Measurements from ENCODE around the gene NADK. TPM values are rescaled to one million over a fixed set of nuclear protein-coding genes. Genes with fewer than 3 reads are reported as not detected.
"Not testable (repeated sequence)": the region's sequence is repeated elsewhere in the genome, so short reads cannot be mapped to it uniquely, and the experiment has no call there.

Gene NADK
- total and polyA plus RNA-seq, 3 experiments from 2014 or later: 29.9 to 77.0 (median 75.4) TPM

- Mint-ChIP-seq H3K27ac (peak overlapping the region in 7 of 8 donors; percentile 72 to 94 (median 84)), H3K4me1 (peaks cover 4 to 20% (median 8%) of the 10 kb centered on the region in 3 donors), H3K4me3 (peak overlapping the region; percentile 28 to 90 (median 72))
- POLR2A ChIA-PET: interaction anchor here (0.6 to 0.7 kb wide), 3 partner anchors 21 to 163 kb away, joined by 3 to 4 read pairs (median 3); partner anchors contain the start of genes CDK11A and SLC35E2B
- H3K9me3 ChIP-seq (ENCODE audit: low read length); H3K4me1 ChIP-seq (ENCODE audit: insufficient read depth, low read length); H3K9me3 Mint-ChIP-seq; H3K36me3 ChIP-seq (ENCODE audit: insufficient read depth, low read length); H3K27me3 Mint-ChIP-seq; H3K4me3 ChIP-seq (ENCODE audit: low read length); H3K36me3 Mint-ChIP-seq; H3K27me3 ChIP-seq (ENCODE audit: insufficient read depth, low read length, poor library complexity, severe bottlenecking); CTCF ChIA-PET: not testable (repeated sequence)
- H3K27ac ChIP-seq (ENCODE audit: low read depth, low read length): peak overlapping the region; percentile 75
- DNase-seq: peak; percentile 75 to 93 (median 86)
Measured at GRCh38 chr1:1745651-1746565, 32.4 kb downstream of the NADK start.

- H3K4me3 ChIP-seq (ENCODE audit: low read length); H3K36me3 ChIP-seq (ENCODE audit: insufficient read depth, low read length); H3K27me3 Mint-ChIP-seq; POLR2A ChIA-PET; H3K27ac ChIP-seq (ENCODE audit: low read depth, low read length); DNase-seq; H3K9me3 ChIP-seq (ENCODE audit: low read length); H3K9me3 Mint-ChIP-seq; H3K4me1 ChIP-seq (ENCODE audit: insufficient read depth, low read length); H3K27me3 ChIP-seq (ENCODE audit: insufficient read depth, low read length, poor library complexity, severe bottlenecking): not testable (repeated sequence)
- CTCF ChIA-PET: interaction anchor here (0.8 kb wide), 1 partner anchor 18 kb away, joined by 3 read pairs; the partner anchor contains the start of gene CDK11A
- Mint-ChIP-seq H3K36me3 (peaks cover 0 to 12% (median 1%) of the 10 kb centered on the region in 3 donors), H3K27ac (peak overlapping the region in 5 of 8 donors; percentile 11 to 89 (median 81)), H3K4me1 (peaks cover 4 to 11% (median 8%) of the 10 kb centered on the region in 3 donors), H3K4me3 (peak overlapping the region in 2 of 7 donors; percentile 62 to 81)
Measured at GRCh38 chr1:1742529-1742928, 35.7 kb downstream of the NADK start.

GRCh38 chr1:1741013-1741412, 37.3 kb downstream of the NADK start:
- POLR2A ChIA-PET; H3K4me3 Mint-ChIP-seq; H3K9me3 Mint-ChIP-seq; H3K27ac Mint-ChIP-seq; DNase-seq; H3K4me1 ChIP-seq (ENCODE audit: insufficient read depth, low read length); CTCF ChIA-PET; H3K27ac ChIP-seq (ENCODE audit: low read depth, low read length); H3K27me3 ChIP-seq (ENCODE audit: insufficient read depth, low read length, poor library complexity, severe bottlenecking); H3K36me3 ChIP-seq (ENCODE audit: insufficient read depth, low read length); H3K27me3 Mint-ChIP-seq; H3K9me3 ChIP-seq (ENCODE audit: low read length); H3K4me3 ChIP-seq (ENCODE audit: low read length): not testable (repeated sequence)
- Mint-ChIP-seq H3K36me3 (peaks cover 0 to 20% (median 1%) of the 10 kb centered on the region in 3 donors), H3K4me1 (peaks cover 4 to 11% (median 8%) of the 10 kb centered on the region in 3 donors)

GRCh38 chr1:1738799-1739337, 39.4 kb downstream of the NADK start:
- CTCF ChIA-PET; H3K4me1 ChIP-seq (ENCODE audit: insufficient read depth, low read length); H3K4me3 Mint-ChIP-seq; POLR2A ChIA-PET; H3K27ac Mint-ChIP-seq; H3K27me3 ChIP-seq (ENCODE audit: insufficient read depth, low read length, poor library complexity, severe bottlenecking); H3K9me3 Mint-ChIP-seq; H3K27ac ChIP-seq (ENCODE audit: low read depth, low read length); H3K9me3 ChIP-seq (ENCODE audit: low read length); H3K27me3 Mint-ChIP-seq; H3K36me3 ChIP-seq (ENCODE audit: insufficient read depth, low read length); H3K4me3 ChIP-seq (ENCODE audit: low read length): not testable (repeated sequence)
- Mint-ChIP-seq H3K36me3 (peaks cover under 1 to 29% (median 5%) of the 10 kb centered on the region in 3 donors), H3K4me1 (peaks cover 4 to 12% (median 9%) of the 10 kb centered on the region in 3 donors)
- peak in 2 of 5 donors; percentile 14 to 15 for DNase-seq

- Mint-ChIP-seq H3K36me3 (peaks cover 3 to 29% (median 6%) of the 10 kb centered on the region in 3 donors), H3K27ac (peak overlapping the region in 1 of 8 donors; percentile 63)
- H3K9me3 Mint-ChIP-seq; H3K4me1 Mint-ChIP-seq; H3K4me3 Mint-ChIP-seq; H3K27me3 ChIP-seq (ENCODE audit: insufficient read depth, low read length, poor library complexity, severe bottlenecking); POLR2A ChIA-PET; DNase-seq; H3K4me3 ChIP-seq (ENCODE audit: low read length); H3K27ac ChIP-seq (ENCODE audit: low read depth, low read length); CTCF ChIA-PET; H3K4me1 ChIP-seq (ENCODE audit: insufficient read depth, low read length); H3K27me3 Mint-ChIP-seq; H3K36me3 ChIP-seq (ENCODE audit: insufficient read depth, low read length); H3K9me3 ChIP-seq (ENCODE audit: low read length): not testable (repeated sequence)
Measured at GRCh38 chr1:1737675-1738590, 40.3 kb downstream of the NADK start.

GRCh38 chr1:1732381-1732780, 45.9 kb downstream of the NADK start:
- Histone ChIP-seq H3K27ac (ENCODE audit: low read depth, low read length) (no peak overlapping the region), H3K9me3 (ENCODE audit: low read length) (no peaks in the 10 kb centered on the region), H3K4me1 (ENCODE audit: insufficient read depth, low read length) (peaks cover 8% of the 10 kb centered on the region), H3K27me3 (ENCODE audit: insufficient read depth, low read length, poor library complexity, severe bottlenecking) (no peaks in the 10 kb centered on the region), H3K36me3 (ENCODE audit: insufficient read depth, low read length) (peaks cover 6% of the 10 kb centered on the region), H3K4me3 (ENCODE audit: low read length) (no peak overlapping the region)
- POLR2A ChIA-PET: no interaction called here
- Mint-ChIP-seq H3K27ac (peak overlapping the region in 2 of 8 donors; percentile 47 to 54), H3K36me3 (peaks cover 10 to 41% (median 14%) of the 10 kb centered on the region in 3 donors), H3K4me1 (peaks cover 15 to 16% (median 16%) of the 10 kb centered on the region in 3 donors), H3K9me3 (no peaks in the 10 kb centered on the region), H3K27me3 (no peaks in the 10 kb centered on the region), H3K4me3 (no peak overlapping the region)
- CTCF ChIA-PET: no interaction called here
- DNase-seq: no peak

- no peak for DNase-seq
- Mint-ChIP-seq H3K4me1 (peaks cover 16 to 19% (median 18%) of the 10 kb centered on the region in 3 donors), H3K27ac (peak overlapping the region in 2 of 8 donors; percentile 66 to 69), H3K36me3 (peaks cover 10 to 37% (median 14%) of the 10 kb centered on the region in 3 donors), H3K27me3 (no peaks in the 10 kb centered on the region), H3K9me3 (no peaks in the 10 kb centered on the region), H3K4me3 (no peak overlapping the region)
- CTCF ChIA-PET: no interaction called here
- POLR2A ChIA-PET: no interaction called here
- Histone ChIP-seq H3K4me1 (ENCODE audit: insufficient read depth, low read length) (peaks cover 8% of the 10 kb centered on the region), H3K27me3 (ENCODE audit: insufficient read depth, low read length, poor library complexity, severe bottlenecking) (no peaks in the 10 kb centered on the region), H3K9me3 (ENCODE audit: low read length) (no peaks in the 10 kb centered on the region), H3K4me3 (ENCODE audit: low read length) (no peak overlapping the region), H3K36me3 (ENCODE audit: insufficient read depth, low read length) (peaks cover 6% of the 10 kb centered on the region), H3K27ac (ENCODE audit: low read depth, low read length) (no peak overlapping the region)
Measured at GRCh38 chr1:1730870-1731269, 47.4 kb downstream of the NADK start.

All from CD8-positive, alpha-beta memory T cell (primary cell).